ENCODE measurements around the gene GABARAPL2. TPM values are rescaled to one million over a fixed set of nuclear protein-coding genes. Genes with fewer than 3 reads are reported as not detected.

GABARAPL2 gene
- total RNA-seq, 1 experiment from 2014 or later, result 56.2 TPM

GRCh38 chr16:75565640-75566039 is 539 bp upstream of the GABARAPL2 start:
- DNase-seq (ENCODE audit: low read depth, low spot score) (no peak), ATAC-seq (no peak)
- no peaks in the 10 kb centered on the region; the same call in 1 of the 2 replicates for H3K36me3 ChIP-seq (ENCODE audit: control insufficient read depth, insufficient read depth, low read length)
- H3K9me3 ChIP-seq (ENCODE audit: control insufficient read depth, insufficient read depth, low read depth, low read length), result no peaks in the 10 kb centered on the region
- ChIA-PET POLR2A (interaction anchor here (0.9 kb wide), 1 partner anchor 9 kb away, joined by 3 read pairs; the partner anchor contains the start of gene TMEM231), CTCF (no interaction called here)
- peak overlapping the region; percentile 81 to 93 for H3K4me3 ChIP-seq (ENCODE audit: low read depth in 2 of 2, low read length in 2 of 2)
- in situ Hi-C loops (cut with HindIII; ENCODE audit: low pct_unique_long_range_greater_than_20kb, low sequenced_read_pairs) (no loop called here), intact Hi-C loops (cut with micrococcal nuclease; ENCODE audit: unreplicated experiment) (no loop called here)
- H3K27ac ChIP-seq (ENCODE audit: low read length), result peak overlapping the region; percentile 4; the same call in 1 of the 2 replicates
- BruUV-seq (replicated peaks), result no TSS peak
- no peaks in the 10 kb centered on the region for H3K4me1 ChIP-seq (ENCODE audit: control insufficient read depth, insufficient read depth, low read length)
- TF ChIP-seq REST (IDR thresholded peaks at IDR 0.05; ENCODE audit: insufficient read depth in 1 of 2, low read depth in 2 of 2, low read length in 1 of 2) (no peak), TCF7L2 (IDR thresholded peaks at IDR 0.05; ENCODE audit: low read depth, low read length) (no peak), CTCF (IDR thresholded peaks at IDR 0.05) (no peak)
- peaks cover 8% of the 10 kb centered on the region for H3K27me3 ChIP-seq (ENCODE audit: control insufficient read depth, insufficient read depth, low read length)

- ATAC-seq (peak; percentile 8; the same call in 1 of the 2 replicates), DNase-seq (ENCODE audit: low read depth, low spot score) (no peak)
- H3K27me3 ChIP-seq (ENCODE audit: control insufficient read depth, insufficient read depth, low read length), result peaks cover 7% of the 10 kb centered on the region; the same call in 1 of the 2 replicates
- no TSS peak for BruUV-seq (replicated peaks)
- H3K27ac ChIP-seq (ENCODE audit: low read length), result peak overlapping the region; percentile 70
- H3K36me3 ChIP-seq (ENCODE audit: control insufficient read depth, insufficient read depth, low read length), result no peaks in the 10 kb centered on the region; the same call in 1 of the 2 replicates
- no peaks in the 10 kb centered on the region for H3K4me1 ChIP-seq (ENCODE audit: control insufficient read depth, insufficient read depth, low read length)
- H3K4me3 ChIP-seq (ENCODE audit: low read depth in 2 of 2, low read length in 2 of 2), result peak overlapping the region; percentile 81 to 93
- ChIA-PET CTCF (interaction anchor here (0.6 kb wide), 1 partner anchor 49 kb away, joined by 3 read pairs; no protein-coding TSS in a partner anchor), POLR2A (interaction anchor here (0.7 kb wide), 1 partner anchor 1988 kb away, joined by 3 read pairs; no protein-coding TSS in a partner anchor)
- in situ Hi-C loops (cut with HindIII; ENCODE audit: low pct_unique_long_range_greater_than_20kb, low sequenced_read_pairs), result no loop called here
- H3K9me3 ChIP-seq (ENCODE audit: control insufficient read depth, insufficient read depth, low read depth, low read length), result no peaks in the 10 kb centered on the region
- intact Hi-C loops (cut with micrococcal nuclease; ENCODE audit: unreplicated experiment), result no loop called here
- TF ChIP-seq REST (IDR thresholded peaks at IDR 0.05; ENCODE audit: insufficient read depth in 1 of 2, low read depth in 2 of 2, low read length in 1 of 2), result peak; percentile 62 to 66; a peak in 3 of 4 replicates
- no peak for TF ChIP-seq SIN3A (IDR thresholded peaks at IDR 0.05; ENCODE audit: borderline replicate concordance, insufficient read depth, low read depth, low read length)
Observed at GRCh38 chr16:75566758-75567255, 628 bp downstream of the GABARAPL2 start.

Data from Panc1 (cell line).